ENCODE data around the gene TMBIM1.
A peak's percentile ranks its signal among the peaks of the same experiment; 100 is the strongest.

TMBIM1 gene

DNA sequence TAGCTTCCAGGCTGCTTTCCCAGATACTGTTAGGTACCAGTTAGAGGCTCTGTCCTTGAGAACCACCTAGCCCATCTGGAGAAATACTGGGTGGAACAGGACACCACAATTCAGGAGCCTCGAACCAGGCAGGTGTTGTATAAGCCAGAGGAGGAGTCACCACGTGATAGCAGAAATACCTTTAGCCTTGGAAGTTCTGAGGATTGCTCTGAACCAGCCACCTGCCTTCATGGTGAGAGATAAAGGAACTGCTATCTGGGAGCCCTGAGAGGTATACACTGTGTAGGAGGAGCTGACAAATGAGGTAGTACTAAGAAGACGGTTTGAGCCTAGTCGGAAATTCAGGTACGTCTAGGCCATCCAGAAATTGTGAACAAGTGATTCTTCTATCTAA, 39.1 kb downstream of the TMBIM1 start:
- DNase-seq = no peak

DNA sequence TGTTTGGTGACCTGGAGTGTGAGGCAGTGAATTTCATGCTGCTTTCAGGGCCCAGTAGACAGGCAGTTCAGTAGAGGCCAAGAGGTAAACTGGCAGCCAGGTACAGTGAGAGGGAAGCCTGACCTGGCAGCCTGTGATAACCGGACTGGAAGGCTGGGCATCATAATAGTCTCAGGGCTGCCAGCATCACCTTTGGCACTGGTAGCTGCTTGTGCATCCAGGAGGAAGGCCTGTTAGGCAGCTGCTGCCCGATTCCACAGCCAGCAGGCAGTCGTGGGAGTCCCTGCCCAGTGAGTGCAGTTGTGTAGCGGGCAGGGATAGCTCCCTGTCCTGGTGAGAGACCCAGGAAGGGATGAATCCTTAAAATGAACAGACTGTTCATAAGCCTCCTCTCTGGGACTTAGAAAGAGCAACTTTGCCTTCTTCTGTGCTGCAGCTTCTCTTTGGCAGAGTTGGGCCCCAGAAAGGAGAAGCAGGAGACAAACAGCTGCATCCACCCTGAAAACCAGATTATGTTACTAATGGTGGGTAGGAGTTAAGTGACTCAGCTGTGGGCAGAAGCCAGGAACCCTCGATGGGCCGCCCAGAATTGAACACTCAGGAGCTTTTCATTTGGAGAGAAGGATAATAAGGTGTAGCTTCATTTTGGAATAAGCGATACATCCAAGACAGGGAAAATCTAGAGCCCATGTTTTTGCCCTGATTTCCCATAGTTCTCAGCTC, 39.6 kb downstream of the TMBIM1 start:
- DNase-seq = no peak

DNA sequence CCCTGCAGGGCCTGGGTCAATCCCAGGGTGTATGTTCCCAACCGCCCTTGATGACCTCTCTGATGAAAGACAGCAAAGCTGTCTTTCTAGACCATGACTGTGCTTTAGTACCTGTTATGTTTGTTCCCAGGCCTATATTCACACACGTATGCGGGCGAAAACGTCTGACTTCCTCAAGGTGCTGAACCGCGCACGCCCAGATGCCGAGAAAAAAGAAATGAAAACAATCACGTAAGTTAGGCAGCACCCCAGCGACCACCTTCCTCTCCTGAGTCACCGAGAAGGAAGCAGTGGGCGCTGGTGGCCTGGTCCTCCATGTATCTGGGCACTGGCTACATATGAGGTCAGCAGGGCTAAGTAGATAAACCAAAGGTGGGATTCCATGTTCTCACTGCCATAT, 42.6 kb downstream of the TMBIM1 start:
- no peak for DNase-seq

DNA sequence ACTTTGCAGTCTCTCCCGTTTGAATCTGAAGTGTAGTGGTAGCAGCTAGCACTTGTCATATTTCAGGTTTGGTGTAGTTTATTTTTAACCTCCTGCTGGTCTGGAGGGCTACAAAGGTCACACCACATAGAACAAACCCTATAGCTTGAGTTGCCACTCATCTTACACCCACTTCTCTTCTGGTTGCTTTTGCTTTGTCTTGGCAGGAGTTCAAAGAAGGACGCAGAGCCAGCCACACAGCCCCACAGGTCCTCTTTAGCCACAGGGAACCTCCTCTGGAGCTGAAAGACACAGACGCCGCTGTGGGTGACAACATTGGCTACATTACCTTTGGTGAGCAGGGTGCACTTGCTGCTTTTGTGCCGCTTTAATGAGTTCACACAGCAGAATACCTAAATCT, 47.1 kb downstream of the TMBIM1 start:
- DNase-seq = no peak

DNA sequence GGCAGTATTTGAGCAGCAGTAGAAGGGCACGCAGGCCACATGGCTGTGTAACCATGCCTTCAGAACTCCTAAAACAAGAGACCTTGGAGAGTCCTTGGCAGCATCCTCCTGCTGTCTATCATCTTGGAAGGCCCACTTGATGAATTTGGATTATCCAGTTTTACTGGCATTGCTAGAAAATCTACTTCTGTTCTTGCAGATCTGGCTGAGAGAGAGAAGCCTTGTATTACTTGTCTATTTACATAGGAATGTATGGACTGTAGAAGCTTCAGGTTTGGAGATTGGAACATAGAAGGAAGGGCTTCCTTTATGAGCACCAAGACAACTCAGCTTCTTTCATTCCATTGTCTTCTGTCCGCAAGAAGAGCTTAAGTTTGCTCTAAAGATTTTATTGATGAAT, 47.6 kb downstream of the TMBIM1 start:
- DNase-seq = no peak

DNA sequence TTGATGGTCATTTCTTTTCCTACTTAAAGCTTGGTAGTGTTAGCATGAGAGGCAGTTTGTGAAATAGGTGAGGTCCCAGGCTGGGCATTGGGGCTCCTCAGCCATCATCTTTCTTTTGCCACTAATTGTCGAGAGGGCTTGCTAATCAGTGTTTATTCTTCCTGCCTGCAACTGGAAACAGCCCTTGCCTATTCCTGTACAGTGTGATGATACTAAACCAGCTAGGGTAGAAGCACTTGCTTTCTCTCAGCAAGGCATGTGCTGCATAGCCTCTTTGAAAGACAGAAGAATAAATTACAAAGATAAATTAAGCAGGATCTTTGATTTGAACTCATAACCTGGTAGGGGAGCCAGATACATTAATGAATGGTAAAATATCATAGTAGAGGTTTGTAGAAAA, 48.1 kb downstream of the TMBIM1 start:
- DNase-seq = no peak

DNA sequence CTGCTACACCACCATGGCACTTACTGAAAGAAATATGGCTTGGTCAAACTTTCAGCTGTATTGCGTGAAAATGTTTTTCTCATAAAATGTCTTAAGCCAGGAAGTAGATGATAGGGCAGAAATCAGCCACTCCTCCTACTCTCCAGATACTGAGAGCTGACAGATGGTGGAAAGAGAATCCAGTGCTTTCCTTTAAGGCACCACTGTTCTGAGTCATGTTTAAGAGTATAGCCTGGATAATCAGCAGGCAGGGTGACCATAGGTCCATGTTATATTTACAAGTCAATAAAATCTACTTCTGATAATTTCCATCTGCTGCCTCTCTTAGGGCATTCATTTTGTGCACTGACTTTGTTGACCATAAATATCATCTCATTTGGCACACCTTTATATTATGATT, 53.4 kb downstream of the TMBIM1 start:
- DNase-seq = no peak

DNA sequence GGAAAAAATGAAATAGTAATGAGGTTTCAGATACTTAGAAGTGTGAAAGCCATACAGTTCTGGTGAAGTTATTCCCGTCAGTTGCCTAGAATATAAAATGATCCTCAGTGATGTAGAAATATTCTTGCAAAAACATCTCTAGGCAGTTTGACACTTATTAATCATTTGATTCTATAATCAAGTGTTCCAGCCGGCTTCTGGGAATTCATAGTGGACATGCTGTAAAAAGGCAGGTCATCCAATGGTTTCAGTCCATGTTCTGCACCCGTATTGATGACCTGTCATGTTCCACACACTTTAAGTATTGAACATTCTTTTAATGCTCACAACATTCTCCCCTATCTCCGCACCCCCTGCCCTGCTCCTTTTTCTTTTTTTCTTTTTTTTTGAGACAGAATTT, 55.5 kb downstream of the TMBIM1 start:
- DNase-seq = no peak

DNA sequence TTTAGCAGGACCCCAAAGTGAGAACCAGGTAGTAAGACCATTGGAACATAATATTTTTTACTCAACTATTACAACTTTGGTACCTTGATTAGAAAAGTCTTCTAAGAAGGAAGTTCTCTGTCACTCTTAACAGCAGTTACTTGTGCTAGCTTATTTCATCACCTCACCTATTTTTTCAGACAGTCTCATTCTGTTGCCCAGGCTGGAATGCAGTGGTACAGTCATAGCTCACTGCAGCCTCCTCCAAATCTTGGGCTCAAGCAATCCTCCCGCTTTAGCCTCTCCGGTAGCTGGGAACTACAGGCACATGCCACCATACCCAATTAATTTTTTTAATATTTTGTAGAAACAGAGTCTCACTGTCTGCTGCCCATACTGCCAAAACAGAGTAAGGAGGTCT, 57.3 kb downstream of the TMBIM1 start:
- DNase-seq = no peak

DNA sequence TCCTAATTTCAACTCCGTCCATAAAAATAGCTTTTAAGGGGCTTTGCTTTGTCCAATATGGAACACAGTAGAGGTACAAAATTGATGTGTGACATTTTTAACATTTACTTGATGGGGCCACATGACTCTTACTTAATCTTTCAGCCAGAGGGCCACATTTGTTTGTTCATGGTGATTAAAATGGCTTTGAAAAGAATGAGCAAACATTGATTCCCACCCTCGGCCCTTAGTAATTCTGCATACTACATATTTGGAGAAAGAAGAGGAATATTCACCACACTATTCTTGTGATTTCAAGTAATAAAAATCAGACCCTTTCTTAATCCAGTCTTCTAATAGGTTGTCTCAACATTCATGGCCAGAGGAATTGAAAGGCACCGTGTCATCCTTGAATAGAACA, 57.8 kb downstream of the TMBIM1 start:
- DNase-seq = no peak

DNA sequence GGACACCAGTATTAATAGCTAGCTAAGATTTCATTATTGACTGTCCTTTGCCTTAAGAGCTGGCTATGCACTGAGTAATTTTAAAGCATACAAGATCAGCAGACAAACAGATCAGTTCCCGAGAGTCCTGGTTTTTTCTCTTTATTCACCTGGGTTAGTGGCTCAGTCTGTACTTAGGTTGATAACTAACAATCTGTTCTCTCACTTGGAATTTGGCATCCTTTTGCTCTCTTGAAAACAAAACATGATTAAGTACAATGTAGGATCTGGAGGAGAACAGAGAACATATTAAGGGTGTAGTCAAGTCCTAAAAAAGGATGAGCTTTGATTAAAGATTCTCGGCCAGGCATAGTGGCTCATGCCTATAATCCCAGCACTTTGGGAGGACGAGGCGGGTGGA, 58.8 kb downstream of the TMBIM1 start:
- no peak for DNase-seq

DNA sequence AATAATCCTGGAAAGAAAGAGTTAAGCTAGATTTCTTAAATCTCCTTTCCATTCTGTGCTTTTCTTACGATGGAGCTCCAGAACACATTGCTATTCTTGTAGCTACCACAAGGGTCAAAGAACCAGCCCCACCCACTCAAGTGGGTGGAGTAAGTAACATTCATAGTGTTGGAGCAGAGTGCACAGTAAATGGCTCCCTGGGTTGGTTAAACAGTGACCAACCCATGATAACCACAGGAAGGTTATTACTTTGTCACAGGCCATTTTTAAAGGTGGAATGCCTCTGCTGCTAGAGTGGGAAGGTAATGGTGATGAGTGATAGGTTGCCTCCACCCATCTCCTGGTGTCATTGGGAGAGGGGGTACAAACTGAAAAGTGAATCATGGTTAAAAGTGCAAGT, 61.4 kb downstream of the TMBIM1 start:
- no peak for DNase-seq

DNA sequence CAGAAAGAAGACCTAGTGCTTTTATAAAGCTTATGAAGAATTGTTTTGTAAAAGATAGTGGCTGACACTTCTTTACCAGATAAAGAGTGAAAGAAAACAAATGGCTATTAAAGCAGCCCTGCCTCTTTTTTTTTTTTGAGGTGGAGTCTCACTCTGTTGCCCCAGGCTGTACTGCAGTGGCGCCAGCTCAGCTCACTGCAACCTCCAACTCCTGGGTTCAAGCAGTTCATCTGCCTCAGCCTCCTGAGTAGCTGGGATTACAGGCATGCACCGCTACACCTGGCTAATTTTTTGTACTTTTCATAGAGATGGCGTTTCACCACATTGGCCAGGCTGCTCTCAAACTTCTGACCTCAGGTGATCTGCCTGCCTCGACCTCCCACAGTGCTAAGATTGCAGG, 62.5 kb downstream of the TMBIM1 start:
- DNase-seq = no peak

DNA sequence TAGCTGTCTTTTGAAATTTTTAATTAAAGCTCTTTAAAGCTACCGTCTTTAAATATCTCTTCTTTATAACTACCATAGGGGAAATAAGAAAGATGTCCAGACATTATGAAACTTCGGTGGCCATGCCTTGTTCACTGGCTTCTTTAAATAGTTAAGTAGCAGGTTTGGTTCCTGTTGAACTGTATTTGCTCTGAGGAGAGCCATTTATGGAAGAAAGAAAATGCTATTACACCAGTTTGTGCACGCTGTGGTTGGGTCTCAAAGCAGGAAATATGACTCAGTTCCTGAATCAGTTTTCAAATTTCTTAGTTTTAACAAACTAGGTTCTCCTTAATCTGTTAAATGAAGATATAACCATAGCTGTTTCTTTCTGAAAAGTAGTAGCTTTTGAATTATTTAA, 63.1 kb downstream of the TMBIM1 start:
- peak; percentile 62 for DNase-seq

DNA sequence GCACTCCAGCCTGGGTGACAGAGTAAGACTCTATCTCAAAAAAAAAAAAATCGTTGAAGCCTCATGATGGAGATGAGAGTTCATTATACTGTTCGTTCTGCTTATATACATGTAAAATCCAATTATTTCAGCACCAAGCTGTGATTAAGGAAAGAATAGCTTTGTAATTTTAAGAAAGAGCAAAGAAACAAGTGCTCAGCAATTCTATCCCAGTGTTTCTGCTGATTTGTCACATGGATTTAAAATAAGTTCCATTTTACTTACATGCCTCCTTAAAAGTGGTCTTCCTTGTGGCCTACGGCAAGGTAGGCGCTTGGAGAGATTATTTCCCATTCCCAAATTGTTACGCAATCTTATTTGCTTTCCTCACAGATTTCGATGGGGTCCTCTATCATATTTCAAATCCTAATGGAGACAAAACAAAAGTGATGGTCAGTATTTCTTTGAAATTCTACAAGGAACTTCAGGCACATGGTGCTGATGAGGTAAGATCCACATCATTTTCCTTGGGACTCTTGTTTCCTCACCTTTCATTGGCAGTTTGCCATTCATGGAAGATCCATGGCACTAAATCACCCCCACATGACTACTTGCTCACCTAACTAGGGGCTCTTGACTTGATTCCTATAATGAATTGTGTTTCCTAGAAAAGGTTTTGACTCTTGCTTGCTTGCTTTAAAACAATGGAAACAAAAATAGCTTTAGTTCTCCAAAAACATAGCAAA, 63.8 kb downstream of the TMBIM1 start:
- DNase-seq = no peak

DNA sequence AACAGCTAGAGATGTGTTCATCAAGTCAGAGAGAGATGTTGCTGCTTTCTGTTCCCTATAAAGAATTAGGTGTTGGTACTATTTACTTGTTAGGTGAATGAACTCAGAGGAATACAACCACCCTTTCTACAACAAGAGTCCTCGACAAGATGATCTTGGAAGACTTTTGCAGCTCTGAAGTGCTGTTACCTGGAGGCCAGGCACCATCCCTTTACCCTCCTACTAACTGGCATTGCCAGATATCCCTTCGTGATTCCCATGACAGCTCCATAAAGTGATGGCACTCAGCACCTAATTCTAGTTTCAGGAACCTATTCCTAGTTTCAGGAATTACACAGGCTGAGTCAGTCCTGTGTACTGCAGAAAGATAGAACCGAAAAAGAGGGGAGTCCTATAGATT, 65.4 kb downstream of the TMBIM1 start:
- no peak for DNase-seq

All from KG1 (cell line).